ENCODE results near the gene KIF22. TPM values are rescaled to one million over a fixed set of nuclear protein-coding genes. Genes with fewer than 3 reads are reported as not detected.

Gene KIF22
- total and polyA plus RNA-seq, 9 of the 15 experiments (the other 6 are each of a cell fraction or from before 2014, with no cell fraction given) = 8.7 to 232 (median 131) TPM

DNA sequence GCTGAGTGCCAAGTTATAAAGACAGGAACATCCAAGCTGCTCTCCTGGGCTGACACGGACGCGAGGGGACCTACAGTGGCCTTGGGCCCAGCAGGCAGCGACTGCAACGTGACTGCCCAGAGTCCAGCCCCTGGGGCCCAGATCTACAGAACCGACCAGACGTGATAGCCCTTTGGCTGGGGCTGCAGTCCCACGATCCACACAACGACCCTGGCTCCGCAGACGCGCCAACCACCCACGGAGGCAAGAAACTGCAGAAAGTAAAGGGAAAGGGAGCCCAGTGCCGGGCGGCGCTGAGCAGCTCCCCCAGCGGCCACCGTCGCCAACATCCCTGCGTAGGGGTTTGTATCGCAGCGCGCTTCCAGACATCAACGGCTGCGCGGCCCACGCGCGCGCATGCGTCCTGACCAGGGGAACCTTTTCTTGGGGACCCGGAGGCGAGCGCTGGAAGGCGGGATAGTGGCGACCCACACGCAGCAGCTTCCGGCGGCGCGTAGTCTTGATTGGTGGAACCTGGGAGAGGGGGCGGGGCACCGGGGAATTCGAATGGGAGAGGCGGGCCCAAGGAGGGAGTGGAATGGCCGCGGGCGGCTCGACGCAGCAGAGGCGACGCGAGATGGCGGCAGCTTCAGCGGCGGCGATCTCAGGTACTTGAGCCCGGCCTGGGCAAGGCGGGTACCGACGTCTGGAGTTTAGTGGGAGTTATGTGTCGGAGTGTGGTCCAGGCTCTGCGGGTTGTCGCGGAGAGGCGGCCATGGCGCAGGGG lies at the start of gene KIF22 (continued):
- TF ChIP-seq ZSCAN32 (CRISPR knock-in tag; IDR thresholded peaks at IDR 0.05) (no peak), TAF9B (IDR thresholded peaks at IDR 0.05; ENCODE audit: partially characterized antibody) (peak; percentile 86), IRF2 (CRISPR knock-in tag; IDR thresholded peaks at IDR 0.05) (no peak), ARNT (IDR thresholded peaks at IDR 0.05) (no peak), KDM2B (CRISPR knock-in tag; IDR thresholded peaks at IDR 0.05) (peak; percentile 81), SRSF7 (optimal IDR thresholded peaks at IDR 0.05; ENCODE audit: low read depth, low read length) (no peak), ZNF274 (IDR thresholded peaks at IDR 0.05; ENCODE audit: borderline replicate concordance, low read depth, low read length) (no peak), SIX5 (IDR thresholded peaks at IDR 0.05; ENCODE audit: borderline replicate concordance in 1 of 2, insufficient read depth in 1 of 2, low read depth in 1 of 2, low read length in 2 of 2) (peak in 1 of 2 experiments; percentile 44; a peak in 1 of 4 replicates), CCNT2 (IDR thresholded peaks at IDR 0.05; ENCODE audit: borderline replicate concordance, extremely low read depth, insufficient read length, low read depth, low read length) (peak; percentile 77), ZNF57 (CRISPR knock-in tag; IDR thresholded peaks at IDR 0.05) (no peak), ZNF785 (CRISPR knock-in tag; IDR thresholded peaks at IDR 0.05) (no peak), BHLHE40 (IDR thresholded peaks at IDR 0.05; ENCODE audit: low read length) (no peak; the same call in 1 of the 2 replicates), NR3C1 (CRISPR knock-in tag; IDR thresholded peaks at IDR 0.05) (no peak), FUS (optimal IDR thresholded peaks at IDR 0.05; ENCODE audit: low read depth, low read length) (no peak), ZNF232 (CRISPR knock-in tag; IDR thresholded peaks at IDR 0.05) (0 out of 2 replicates have a peak, but pooled peaks have one; percentile 22), KAT7 (CRISPR knock-in tag; IDR thresholded peaks at IDR 0.05; ENCODE audit: borderline replicate concordance) (peak; percentile 79)
- TF ChIP-seq, protein P1, sequence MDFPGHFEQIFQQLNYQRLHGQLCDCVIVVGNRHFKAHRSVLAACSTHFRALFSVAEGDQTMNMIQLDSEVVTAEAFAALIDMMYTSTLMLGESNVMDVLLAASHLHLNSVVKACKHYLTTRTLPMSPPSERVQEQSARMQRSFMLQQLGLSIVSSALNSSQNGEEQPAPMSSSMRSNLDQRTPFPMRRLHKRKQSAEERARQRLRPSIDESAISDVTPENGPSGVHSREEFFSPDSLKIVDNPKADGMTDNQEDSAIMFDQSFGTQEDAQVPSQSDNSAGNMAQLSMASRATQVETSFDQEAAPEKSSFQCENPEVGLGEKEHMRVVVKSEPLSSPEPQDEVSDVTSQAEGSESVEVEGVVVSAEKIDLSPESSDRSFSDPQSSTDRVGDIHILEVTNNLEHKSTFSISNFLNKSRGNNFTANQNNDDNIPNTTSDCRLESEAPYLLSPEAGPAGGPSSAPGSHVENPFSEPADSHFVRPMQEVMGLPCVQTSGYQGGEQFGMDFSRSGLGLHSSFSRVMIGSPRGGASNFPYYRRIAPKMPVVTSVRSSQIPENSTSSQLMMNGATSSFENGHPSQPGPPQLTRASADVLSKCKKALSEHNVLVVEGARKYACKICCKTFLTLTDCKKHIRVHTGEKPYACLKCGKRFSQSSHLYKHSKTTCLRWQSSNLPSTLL (IDR thresholded peaks at IDR 0.05) = no peak
- TF ChIP-seq, protein P2, sequence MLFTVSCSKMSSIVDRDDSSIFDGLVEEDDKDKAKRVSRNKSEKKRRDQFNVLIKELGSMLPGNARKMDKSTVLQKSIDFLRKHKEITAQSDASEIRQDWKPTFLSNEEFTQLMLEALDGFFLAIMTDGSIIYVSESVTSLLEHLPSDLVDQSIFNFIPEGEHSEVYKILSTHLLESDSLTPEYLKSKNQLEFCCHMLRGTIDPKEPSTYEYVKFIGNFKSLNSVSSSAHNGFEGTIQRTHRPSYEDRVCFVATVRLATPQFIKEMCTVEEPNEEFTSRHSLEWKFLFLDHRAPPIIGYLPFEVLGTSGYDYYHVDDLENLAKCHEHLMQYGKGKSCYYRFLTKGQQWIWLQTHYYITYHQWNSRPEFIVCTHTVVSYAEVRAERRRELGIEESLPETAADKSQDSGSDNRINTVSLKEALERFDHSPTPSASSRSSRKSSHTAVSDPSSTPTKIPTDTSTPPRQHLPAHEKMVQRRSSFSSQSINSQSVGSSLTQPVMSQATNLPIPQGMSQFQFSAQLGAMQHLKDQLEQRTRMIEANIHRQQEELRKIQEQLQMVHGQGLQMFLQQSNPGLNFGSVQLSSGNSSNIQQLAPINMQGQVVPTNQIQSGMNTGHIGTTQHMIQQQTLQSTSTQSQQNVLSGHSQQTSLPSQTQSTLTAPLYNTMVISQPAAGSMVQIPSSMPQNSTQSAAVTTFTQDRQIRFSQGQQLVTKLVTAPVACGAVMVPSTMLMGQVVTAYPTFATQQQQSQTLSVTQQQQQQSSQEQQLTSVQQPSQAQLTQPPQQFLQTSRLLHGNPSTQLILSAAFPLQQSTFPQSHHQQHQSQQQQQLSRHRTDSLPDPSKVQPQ (CRISPR knock-in tag; IDR thresholded peaks at IDR 0.05; ENCODE audit: borderline replicate concordance) = no peak
- TF ChIP-seq, protein P3, sequence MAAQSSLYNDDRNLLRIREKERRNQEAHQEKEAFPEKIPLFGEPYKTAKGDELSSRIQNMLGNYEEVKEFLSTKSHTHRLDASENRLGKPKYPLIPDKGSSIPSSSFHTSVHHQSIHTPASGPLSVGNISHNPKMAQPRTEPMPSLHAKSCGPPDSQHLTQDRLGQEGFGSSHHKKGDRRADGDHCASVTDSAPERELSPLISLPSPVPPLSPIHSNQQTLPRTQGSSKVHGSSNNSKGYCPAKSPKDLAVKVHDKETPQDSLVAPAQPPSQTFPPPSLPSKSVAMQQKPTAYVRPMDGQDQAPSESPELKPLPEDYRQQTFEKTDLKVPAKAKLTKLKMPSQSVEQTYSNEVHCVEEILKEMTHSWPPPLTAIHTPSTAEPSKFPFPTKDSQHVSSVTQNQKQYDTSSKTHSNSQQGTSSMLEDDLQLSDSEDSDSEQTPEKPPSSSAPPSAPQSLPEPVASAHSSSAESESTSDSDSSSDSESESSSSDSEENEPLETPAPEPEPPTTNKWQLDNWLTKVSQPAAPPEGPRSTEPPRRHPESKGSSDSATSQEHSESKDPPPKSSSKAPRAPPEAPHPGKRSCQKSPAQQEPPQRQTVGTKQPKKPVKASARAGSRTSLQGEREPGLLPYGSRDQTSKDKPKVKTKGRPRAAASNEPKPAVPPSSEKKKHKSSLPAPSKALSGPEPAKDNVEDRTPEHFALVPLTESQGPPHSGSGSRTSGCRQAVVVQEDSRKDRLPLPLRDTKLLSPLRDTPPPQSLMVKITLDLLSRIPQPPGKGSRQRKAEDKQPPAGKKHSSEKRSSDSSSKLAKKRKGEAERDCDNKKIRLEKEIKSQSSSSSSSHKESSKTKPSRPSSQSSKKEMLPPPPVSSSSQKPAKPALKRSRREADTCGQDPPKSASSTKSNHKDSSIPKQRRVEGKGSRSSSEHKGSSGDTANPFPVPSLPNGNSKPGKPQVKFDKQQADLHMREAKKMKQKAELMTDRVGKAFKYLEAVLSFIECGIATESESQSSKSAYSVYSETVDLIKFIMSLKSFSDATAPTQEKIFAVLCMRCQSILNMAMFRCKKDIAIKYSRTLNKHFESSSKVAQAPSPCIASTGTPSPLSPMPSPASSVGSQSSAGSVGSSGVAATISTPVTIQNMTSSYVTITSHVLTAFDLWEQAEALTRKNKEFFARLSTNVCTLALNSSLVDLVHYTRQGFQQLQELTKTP (IDR thresholded peaks at IDR 0.05; ENCODE audit: low read depth in 1 of 2, partially characterized antibody in 2 of 2) = no peak

Measured in K562 (cell line).